HG02571 (cell line): ENCODE measurements around the gene RALGPS1.

Experiments used
- ATAC-seq: cut with Tn5 transposase; IDR thresholded peaks from one replicate; pipeline ENCODE4 v1.9.1; 2021; ENCODE audit warnings: mild to moderate bottlenecking, moderate library complexity; ENCODE audit not compliant: unreplicated experiment

Gene RALGPS1

DNA sequence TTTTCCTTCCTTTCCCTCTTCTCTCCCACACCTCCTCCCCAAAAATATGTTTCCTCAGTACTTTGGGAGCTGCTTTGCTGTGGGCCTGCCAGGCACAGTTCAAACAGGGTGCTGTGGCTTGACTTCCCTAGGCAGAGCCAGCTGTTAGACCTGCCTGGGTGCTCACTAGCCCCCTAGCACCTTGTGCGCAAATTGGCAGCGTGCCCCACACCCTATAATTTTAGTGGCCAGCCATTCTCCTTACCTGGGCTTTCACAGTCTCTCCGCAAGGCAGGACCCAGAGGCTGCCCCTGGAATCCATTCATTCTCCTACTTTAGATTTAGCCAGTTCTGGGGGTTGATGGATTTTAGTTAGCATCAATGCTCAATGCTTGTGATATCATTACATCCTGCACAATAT, 135.6 kb downstream of the RALGPS1 start:
- ATAC-seq, result no peak

DNA sequence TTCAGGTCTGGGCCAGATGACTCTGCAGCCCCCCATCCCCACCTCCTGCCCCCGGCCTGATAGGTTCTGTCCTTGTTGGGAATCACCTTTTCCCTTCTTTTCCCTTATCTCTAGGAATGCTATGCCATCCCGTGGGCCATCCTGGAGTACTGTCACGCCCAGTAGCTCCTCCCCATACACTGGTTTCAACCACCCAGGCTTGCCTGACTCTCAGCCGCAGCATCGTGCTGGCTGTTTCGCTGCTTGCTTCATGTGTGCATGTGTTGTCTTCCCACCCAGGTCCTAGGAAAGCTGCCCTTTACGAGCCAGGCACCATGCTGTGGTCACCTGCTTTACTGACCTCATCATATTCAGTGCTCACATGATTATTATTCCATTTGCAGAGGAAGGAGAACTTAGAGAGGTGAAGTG, 136.0 kb downstream of the RALGPS1 start:
- no peak for ATAC-seq

DNA sequence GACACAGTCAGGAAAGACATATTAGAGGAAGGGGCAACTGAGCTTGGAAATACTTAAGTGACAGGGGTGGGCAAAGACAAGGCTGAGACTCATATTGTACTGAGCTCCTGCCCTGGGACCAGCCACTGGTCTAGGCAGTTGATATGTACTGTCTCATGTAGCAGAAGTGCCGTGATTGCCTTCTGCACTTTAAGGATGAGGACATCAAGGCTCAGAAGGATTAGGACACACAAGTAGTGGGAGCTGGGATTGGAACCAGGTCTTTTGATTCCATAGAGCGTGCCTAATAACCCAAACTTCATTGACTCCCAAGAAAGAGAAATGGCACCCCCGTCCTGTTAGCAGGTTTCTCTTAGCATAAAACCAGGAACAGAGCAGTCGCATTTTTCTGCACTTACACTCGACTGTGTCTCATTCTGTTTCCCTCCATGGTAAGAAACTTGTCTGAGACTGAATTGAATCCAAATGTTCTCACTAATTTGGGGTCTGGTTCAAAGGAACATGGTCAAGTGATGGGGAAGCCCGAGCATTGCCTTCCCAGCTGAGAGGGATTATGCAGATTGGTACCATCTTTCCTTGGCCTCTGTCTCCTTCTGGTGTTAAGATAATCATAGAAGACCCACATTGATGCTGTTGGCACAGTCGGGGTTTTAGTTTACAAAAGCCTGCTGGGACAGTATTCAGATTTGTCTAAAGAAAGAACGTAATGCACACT, 137.5 kb downstream of the RALGPS1 start:
- ATAC-seq, result no peak

DNA sequence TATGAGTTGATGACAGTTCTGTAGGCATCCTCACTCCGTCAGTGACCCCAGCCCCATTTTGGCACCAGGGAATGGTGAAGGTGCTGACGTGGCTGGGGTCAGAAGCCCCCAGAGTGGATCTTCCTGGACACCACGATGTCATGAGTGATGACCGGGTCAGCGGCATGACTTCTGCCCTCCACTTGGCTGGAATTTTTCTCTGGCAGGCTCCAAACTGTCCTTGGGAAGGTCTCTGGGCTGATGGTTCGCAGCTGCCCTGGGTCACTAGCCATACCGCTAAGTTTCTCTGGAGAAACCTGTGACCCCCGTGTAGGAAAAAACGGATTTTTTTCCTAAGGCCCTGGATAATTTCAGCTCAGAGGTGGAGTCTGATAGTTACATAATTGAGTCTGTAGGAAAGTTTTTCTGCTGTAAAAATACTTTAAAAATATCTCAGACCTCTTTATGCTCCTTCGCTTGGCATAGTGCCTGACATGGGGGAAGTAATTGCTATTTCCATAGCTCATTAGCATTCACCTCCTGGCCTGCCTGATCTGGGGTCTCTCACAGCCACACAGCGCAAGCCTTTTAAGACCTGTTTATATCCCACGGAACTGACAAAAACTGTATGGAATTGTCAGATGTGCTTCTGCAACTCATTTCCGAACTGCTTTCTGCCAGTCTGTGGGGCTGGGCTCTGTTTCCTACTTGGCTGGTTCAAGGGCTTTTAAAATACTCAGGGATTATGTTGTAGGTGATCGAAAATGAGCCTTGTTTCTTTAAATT, 138.7 kb downstream of the RALGPS1 start:
- no peak for ATAC-seq

DNA sequence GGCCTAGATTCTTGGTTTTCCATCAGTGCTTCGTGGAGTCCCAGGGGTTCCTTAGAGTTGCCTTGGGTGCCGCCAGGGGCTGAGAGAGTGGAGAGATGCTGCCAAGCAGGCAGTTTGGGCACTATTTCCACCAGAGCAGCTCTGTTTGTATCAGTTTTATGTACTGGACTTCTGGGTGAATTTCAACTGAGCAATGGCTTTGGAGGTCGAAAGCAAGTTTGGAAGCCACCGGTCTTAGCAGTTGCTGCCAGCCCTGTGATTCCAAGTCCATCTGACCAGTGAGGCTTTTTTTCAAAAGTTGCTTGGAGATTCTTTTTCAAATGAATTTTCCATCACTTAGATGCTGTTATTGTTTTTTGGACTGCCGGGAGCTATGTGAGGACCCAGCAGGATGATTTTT, 139.4 kb downstream of the RALGPS1 start:
- ATAC-seq, result no peak

DNA sequence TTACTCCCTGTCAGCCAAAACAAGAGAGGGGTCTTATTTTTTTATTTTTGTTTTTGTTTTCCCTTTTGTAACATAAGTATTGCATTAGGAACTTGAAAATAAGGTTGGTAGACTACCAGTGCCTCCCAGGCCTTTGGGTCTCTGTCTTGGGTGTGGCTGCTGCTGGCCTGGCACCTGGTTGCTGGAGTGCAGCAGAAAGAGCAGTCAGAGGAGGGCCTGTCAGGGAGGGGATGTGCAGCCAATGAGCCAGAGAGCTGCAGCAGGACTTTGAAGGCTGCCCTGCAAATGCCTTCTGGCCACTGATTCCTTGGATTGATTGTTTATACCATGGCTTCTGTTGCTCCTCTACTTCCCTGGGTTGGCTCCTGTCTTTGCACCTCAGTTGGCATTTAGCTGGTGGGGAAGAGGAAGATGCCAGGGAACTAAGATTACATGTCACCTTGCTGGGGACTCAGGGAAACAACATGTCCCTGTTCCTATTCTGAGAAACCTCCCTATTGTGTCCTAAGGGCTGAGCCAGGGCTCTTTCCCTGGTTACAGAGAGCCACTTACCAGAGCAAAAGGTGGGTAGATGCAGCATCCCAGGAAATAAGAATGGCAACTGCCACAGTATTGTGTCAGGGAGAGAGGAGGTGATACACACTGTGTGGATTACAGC, 141.3 kb downstream of the RALGPS1 start:
- ATAC-seq, result no peak

DNA sequence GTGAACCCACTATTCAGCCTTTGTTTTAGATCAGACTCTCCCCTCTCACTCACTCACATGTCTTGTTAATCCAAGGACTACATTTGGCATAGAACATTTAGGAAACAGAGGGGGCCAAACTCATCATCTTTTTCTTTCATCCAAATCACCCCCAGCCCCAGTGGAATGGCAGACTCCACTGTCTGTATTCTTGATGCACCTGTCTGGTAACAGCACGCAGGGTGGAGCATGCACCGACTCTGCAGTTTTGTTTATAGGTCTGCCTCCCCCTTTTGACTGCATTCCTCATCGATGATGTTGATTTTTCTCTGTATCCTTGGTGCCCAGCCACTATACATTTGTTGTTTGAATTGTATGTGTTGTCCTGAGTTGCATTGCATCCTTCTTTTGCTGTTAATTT, 141.9 kb downstream of the RALGPS1 start:
- ATAC-seq, result no peak

DNA sequence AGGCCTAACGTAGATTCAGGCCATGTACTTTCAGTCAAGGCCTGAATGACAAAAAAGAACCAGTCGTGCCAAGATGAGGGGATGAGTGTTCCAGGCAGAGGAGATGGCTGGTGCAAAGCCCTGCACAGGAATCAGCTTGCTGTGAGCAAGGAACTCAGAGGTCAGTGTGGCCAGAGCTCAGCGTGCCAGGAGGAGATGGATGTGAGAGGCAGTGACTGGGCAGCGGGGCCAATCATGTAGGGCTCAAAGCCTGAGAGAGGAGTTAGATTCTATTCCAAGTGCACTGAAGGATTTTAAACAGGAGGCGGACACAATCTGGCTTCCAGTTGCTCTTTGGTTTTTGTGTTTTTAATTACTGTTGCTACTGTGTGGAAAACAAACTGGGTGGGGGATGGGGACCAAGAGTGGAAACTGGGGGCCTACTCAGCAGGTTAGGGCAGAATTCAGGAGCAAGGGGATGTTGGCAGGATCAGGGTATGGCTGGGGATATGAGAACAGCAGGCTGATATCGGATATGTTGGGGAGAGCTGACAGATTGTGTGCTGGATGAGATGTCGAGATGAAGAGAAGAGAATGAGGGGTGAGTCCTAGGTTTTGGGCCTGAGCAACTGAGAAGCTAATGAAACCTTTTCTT, 143.5 kb downstream of the RALGPS1 start:
- no peak for ATAC-seq

DNA sequence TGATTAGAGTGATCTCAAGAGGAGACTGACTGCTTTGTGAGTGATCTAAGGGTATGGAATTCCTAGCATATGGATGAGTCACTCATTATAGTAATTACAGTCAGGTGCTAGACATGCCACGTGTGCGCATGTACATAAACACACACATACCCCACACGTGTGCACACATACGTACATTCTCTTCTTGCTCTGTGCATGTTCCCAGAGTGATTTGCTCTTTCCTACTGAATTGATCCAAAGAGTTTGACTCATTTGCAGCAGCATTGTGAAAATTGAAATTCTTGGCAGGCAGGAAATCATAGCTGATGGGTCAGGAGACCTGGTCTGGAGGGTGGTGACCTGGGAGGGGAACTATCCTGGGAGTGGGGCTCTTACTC, 144.1 kb downstream of the RALGPS1 start:
- ATAC-seq, result no peak

DNA sequence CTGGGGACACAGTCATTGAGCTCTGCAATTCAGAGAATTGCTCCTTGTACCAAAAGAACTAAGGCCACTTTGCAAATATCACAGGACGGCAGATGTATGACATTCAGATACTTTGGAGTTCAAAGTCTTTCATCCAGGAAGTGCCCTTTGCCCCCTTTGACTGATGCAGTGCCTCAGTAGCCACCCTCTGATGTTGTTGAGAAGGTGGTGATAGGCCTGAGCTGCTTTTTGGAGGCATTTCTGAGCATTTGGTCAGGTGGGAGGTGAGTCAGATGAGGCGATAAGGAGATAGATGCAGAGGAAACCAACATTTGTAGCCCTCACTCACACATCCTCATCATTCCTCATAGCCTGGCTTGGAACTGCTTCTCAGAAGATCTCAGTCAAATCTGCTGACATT, 144.4 kb downstream of the RALGPS1 start:
- no peak for ATAC-seq

DNA sequence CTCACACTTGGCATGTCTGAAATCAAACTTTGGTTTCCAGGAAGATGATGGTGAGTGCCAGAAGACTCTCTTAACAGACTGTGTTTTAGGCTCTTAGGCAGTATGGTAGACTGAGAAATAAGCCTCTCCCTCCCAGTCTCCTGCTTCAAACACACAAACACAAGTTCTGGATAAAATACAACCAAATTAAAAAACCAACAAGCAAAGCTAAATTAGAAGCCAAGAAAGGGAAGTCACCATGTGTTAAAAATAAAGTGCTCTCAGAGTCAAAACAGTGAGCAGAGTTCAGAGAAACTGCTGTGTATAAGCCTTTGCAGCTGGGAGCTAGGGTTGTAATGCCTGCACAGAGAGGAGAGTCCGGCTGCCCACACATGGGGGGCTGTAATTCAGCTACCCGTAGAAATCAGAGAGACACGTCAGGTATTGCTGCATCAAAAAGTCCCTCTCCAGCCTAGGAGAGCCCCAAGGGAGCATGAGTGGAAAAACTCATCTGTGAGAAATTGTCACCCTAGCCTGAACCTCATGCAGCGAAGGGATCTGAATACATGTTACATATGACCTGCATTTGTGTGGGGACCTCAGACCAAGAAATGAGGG, 145.3 kb downstream of the RALGPS1 start:
- ATAC-seq, result no peak

DNA sequence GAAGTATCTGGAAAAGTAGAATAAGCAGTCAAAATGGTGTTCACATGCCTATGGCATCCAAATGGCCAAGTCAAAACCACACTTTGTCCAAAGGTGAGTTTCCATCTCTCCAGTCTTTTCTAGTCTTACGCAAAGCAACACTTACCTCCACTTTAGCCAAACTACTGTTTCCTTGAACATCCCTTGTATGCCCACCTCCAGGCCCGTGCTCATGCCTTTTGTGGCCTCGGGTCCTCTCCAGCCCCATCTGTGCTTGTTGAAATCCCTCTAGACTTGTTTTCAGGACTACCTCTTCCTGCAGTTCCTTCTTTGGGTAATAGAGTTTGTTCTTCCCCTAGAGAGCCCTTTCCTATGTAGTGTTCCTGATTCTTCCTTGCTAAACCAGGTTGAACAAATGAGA, 146.8 kb downstream of the RALGPS1 start:
- no peak for ATAC-seq

DNA sequence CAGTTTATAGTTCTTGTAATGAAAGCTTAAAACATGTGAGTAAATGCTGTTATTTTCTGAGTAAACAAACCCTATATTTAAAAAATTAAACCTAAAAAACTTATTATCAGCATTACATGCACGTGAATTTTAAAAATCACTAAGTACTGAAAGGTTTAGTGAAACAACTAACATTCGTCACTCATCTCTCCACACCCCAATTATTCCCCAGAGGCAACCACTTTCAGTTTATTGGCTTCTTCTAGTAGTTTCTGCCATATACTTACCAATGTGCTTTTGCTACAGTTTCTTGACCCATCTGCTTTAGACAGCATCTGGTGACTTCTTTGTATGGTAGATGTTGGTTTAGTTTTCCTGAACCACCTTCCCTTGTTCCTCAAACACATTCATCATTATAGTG, 149.8 kb downstream of the RALGPS1 start:
- no peak for ATAC-seq

DNA sequence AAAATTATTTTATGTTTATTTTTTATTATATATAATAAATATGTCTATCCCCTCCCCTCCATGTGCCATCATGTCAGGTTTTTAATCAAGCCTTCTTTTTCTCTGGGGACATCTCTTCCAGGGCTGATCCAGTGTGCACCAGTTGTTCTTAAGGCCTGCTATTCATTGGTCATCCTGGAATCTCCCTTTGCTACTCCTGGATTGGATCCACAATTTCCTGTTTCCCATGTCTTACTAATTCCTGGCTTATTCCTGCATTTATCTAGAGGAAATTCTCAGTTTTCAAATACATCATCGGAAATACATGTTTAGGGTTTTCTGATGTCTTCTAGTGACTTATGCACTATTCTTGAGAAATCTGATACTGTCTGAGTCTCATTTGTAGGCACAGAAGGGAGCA, 151.0 kb downstream of the RALGPS1 start:
- no peak for ATAC-seq

DNA sequence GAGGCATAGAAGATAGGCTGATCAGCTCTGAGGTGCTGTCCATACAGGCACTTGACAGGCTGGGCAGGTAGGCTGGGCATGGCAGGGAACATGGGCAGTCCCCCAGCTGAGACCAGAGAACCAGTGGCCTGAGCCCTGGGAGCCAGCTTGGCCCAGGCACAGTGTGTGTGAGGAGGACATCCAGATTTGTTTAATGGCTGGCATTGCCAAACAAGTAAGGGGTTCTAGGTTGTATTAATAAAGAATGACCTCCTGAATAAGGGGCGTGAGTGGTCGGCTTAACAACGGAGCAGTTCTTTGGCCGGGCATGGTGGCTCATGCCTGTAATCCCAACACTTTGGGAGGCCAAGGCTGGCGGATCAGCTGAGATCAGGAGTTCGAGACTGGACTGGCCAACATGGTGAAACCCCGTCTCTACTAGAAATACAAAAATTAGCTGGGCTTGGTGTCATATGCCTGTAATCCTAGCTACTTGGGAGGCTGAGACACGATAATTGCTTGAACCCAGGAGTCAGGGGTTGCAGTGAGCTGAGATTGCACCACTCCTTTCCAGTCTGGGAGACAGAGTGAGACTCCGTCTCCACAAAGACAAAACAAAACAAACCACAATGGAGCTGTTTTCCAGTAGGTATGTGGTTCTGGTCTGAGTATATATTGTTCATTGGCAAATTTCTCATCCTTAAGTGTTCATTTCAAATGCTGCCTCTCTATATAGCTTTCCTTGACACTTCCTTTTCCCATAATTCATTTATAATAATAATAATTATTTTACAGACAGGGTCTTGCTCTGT, 151.7 kb downstream of the RALGPS1 start:
- ATAC-seq, result no peak

DNA sequence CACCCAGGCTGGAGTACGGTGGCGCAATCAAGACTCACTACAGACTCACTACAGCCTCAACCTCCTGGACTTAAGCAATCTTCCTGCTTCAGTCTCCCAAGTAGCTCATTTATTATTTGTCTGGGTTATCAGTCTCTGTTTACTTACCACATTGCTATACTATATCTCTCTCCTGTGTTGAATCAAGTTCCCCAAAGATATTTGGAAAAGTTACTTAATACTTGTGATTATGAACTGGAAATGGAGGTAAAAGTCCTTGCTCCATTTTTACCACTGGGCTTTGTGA, 152.2 kb downstream of the RALGPS1 start:
- ATAC-seq, result no peak

DNA sequence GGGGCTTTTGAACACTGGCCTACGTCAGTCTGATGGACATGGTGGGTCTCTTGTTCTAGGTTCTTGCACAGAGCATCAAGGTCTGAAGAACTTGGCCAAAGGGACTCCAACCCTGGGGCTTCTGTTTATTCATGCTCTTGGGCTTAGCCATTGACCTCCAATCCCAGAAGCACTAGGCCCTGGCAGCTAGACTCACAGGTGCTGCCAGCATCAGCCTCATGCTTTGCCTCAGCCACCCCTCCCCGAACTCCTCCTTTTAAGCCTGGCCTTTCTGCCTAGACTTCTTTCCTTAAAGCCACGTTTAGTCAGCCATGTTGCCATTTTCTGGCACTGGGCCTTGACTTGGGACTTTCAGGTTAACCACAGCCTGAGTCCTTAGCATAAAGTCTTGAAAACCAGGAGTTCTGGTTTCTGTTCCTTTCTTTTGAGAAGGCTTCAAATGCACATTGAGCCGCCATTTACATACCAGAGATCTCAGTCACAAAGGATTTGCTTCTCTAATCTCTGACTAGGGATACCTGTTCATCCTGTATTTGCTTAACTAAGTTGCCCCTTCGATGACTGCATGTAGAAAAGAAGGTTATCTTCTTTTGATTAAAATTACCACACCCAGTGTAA, 153.1 kb downstream of the RALGPS1 start:
- no peak for ATAC-seq

DNA sequence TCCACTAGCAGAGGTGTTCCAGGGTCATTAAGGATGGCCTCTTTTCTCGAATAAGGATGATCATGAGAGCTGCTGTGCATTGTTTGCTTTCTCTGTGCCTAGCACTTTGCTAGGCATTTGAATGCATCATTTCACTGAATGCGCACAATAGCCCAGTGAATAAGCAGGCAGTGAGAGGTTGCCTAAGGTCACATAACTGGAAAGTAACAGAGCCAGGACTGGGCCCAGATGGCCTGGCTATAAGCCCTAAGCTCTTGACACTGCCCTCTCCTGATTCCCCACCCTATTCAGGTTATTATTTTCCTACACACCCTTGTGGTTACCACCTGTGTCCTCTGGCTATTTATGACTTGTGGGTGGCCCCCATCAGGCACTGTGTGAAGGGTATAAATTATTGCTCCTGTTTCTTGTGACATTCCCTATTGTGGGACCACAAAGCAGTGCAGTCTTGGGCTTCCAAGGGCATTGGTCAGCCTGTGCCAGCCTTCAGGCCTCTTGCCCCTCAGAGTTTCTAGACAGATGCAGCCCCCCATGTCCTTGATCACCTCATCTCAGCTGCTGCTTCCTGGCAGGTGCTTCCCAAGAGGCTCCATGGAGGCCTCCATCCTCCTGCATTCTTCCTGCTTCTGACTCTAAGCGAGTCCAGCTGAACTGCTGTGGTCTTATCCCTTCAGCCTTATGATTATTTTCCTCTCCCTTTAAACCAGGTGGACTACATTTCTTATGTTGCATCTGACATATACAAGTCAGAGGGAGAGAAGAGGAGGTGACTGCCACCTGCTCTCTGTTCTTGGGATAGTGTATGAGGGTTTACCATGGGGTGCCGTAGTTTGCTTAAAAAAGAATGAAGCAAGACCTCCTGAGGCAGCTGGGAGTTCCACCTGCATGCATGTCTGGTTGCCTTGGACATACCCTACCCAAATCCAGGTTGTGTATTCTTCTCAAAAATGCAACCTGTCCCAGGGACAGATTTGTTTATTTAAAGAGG, 160.3 kb downstream of the RALGPS1 start:
- ATAC-seq, result no peak
